GM12878 (cell line): ENCODE measurements around the gene RRBP1. TPM values are rescaled to one million over a fixed set of nuclear protein-coding genes. Genes with fewer than 3 reads are reported as not detected.

Source experiments
- ATAC-seq: fragments of 200-7000 bp; cut with Tn5 transposase; 3 replicates; pipeline ENCODE4 v1.9.1; 2020; ENCODE audit warnings: mild to moderate bottlenecking, moderate library complexity
- BruUV-seq: library from RNA; stranded (reverse); fragments of 400-500 nt; replicated peaks from 2 replicates; lab custom pipeline; 2021; lab: Mats Ljungman, UMichigan
- CTCF ChIA-PET: fragments of 300-600 bp; sonication (Branson Sonifier 250); formaldehyde crosslinking; extraction: SDS; loops from one replicate; lab custom pipeline; 2021; ENCODE audit warnings: inconsistent platforms; lab: Yijun Ruan, JAX
- POLR2A ChIA-PET: fragments of 350-600 bp; formaldehyde crosslinking; extraction: SDS; loops from one replicate; lab custom pipeline; 2021; ENCODE audit warnings: inconsistent platforms; lab: Charles Lee
- RAD21 ChIA-PET: fragments of 300-600 bp; sonication (Branson Sonifier 250); formaldehyde crosslinking; loops from one replicate; lab custom pipeline; 2023; ENCODE audit warnings: antibody characterized with exemption; ENCODE audit not compliant: unreplicated experiment; lab: Charles Lee
- SMC1A ChIA-PET: fragments of 300-600 bp; sonication (Branson Sonifier 250); formaldehyde crosslinking; loops from one replicate; lab custom pipeline; 2023; ENCODE audit not compliant: unreplicated experiment, uncharacterized antibody; lab: Charles Lee
- DNase-seq: peaks from one replicate; pipeline ENCODE4 v3.0.0-alpha.2; 2011; ENCODE audit warnings: low read depth, low spot score
- FAIRE-seq: peaks from 3 replicates; lab custom pipeline; 2011; peaks lifted over from hg19 to GRCh38; lab: Jason Lieb, UNC
- H2AFZ ChIP-seq: 2 replicates; pipeline ENCODE4 v1.6.0; 2011; ENCODE audit warnings: low read depth, low read length, control low read depth; ENCODE audit not compliant: control insufficient read depth
- H3K27ac ChIP-seq: 2 replicates; pipeline ENCODE4 v1.5.1; 2011; ENCODE audit warnings: control low read depth; ENCODE audit not compliant: control insufficient read depth, insufficient read depth
- H3K27me3 ChIP-seq, 2 experiments: replicated peaks in 1 of 2; 2 replicates each; pipeline versions ENCODE4 v1.6.0 to v1.6.1; 2011; ENCODE audit warnings: low read length in 1 of 2; ENCODE audit not compliant: control insufficient read depth in 2 of 2, insufficient read depth in 2 of 2
- H3K36me3 ChIP-seq, 2 experiments: 2 replicates each; pipeline ENCODE4 v1.5.1; 2011; ENCODE audit warnings: low read length in 1 of 2; ENCODE audit not compliant: control insufficient read depth in 2 of 2, insufficient read depth in 2 of 2
- H3K4me1 ChIP-seq: 2 replicates; pipeline ENCODE4 v1.6.1; 2011; ENCODE audit warnings: mild to moderate bottlenecking, low read length, moderate library complexity, mixed read lengths; ENCODE audit not compliant: control insufficient read depth, insufficient read depth
- H3K4me2 ChIP-seq: 2 replicates; pipeline ENCODE4 v1.6.0; 2011; ENCODE audit warnings: control low read depth; ENCODE audit not compliant: control insufficient read depth, insufficient read depth
- H3K4me3 ChIP-seq: fragments of 200-600 bp; sonication (generic); 2 replicates; pipeline ENCODE4 v1.5.1; 2016
- H3K79me2 ChIP-seq: 2 replicates; pipeline ENCODE4 v1.6.0; 2011; ENCODE audit warnings: low read length; ENCODE audit not compliant: control insufficient read depth, insufficient read depth
- H3K9ac ChIP-seq: 2 replicates; pipeline ENCODE4 v1.8.0; 2011; ENCODE audit warnings: low read length, control low read depth, mixed read lengths; ENCODE audit not compliant: control insufficient read depth, insufficient read depth
- H3K9me3 ChIP-seq: replicated peaks from 3 replicates; pipeline ENCODE4 v1.5.1; 2011; ENCODE audit warnings: mild to moderate bottlenecking, low read length; ENCODE audit not compliant: control insufficient read depth, insufficient read depth
- H4K20me1 ChIP-seq: 2 replicates; pipeline ENCODE4 v1.6.0; 2011; ENCODE audit not compliant: control insufficient read depth, insufficient read depth
- ATF7 ChIP-seq: fragments of 450-650 bp; IDR thresholded peaks from 2 replicates; pipeline ENCODE4 v1.6.1; 2016; ENCODE audit warnings: low read depth, mild to moderate bottlenecking
- CHD4 ChIP-seq: fragments of 200-600 bp; sonication (generic); IDR thresholded peaks from 2 replicates; pipeline ENCODE4 v1.6.1; 2016; ENCODE audit warnings: mild to moderate bottlenecking
- JUNB ChIP-seq: IDR thresholded peaks from 2 replicates; pipeline ENCODE4 v1.6.1; 2016; ENCODE audit warnings: antibody characterized with exemption, mild to moderate bottlenecking
- MYC ChIP-seq: IDR thresholded peaks from 2 replicates; pipeline ENCODE4 v1.6.1; 2011; ENCODE audit warnings: mild to moderate bottlenecking, low read length, moderate library complexity, inconsistent platforms; ENCODE audit not compliant: insufficient read depth, insufficient replicate concordance, insufficient read length, severe bottlenecking
- PAX8 ChIP-seq: fragments of 450-650 bp; IDR thresholded peaks from 2 replicates; pipeline ENCODE4 v1.6.1; 2017; ENCODE audit warnings: mild to moderate bottlenecking, moderate library complexity
- STAT1 ChIP-seq: fragments of 450-650 bp; conservative IDR thresholded peaks from 2 replicates; pipeline ENCODE4 v1.6.1; 2014; ENCODE audit warnings: antibody characterized with exemption, mild to moderate bottlenecking
- TARDBP ChIP-seq: IDR thresholded peaks from 2 replicates; pipeline ENCODE4 v1.6.1; 2016; ENCODE audit warnings: borderline replicate concordance
- WRNIP1 ChIP-seq: IDR thresholded peaks from 2 replicates; pipeline ENCODE4 v1.6.1; 2011; ENCODE audit warnings: low read depth, low read length, improper control_type of control experiment, borderline replicate concordance
- WGBS: methylation state at CpG from one replicate; pipeline ENCODE4 v1.1.6; 2016; ENCODE audit warnings: low lambda C conversion rate; ENCODE audit not compliant: insufficient replicate concordance, insufficient coverage; ENCODE audit errors: missing lambda C conversion rate; 5-methylcytosine and 5-hydroxymethylcytosine counted together
- in situ Hi-C: fragments of 300-500 bp; cut with MboI; formaldehyde crosslinking; loops from 9 replicates; pipeline ENCODE4 v1.14.3; 2018; ENCODE audit warnings: mixed read lengths
- intact Hi-C: fragments of 100-400 bp; cut with micrococcal nuclease; formaldehyde crosslinking; loops from one replicate; pipeline ENCODE4 v1.14.2; 2022; ENCODE audit not compliant: unreplicated experiment
- polyA plus RNA-seq, 11 experiments: library from polyadenylated mRNA; depleted of rRNA in 4 of 11; unstranded in 6 of 11; stranded (reverse) in 5 of 11; fragments of >200 nt; fragmentation: Nextera tagmentation in 4 of 11; fragmentation: Illumina TruSeq in 1 of 11; extraction: Ambion mirVana in 4 of 11; extraction: Trizol in 1 of 11; gene quantifications; 1 replicate in 1 of 11; 2 replicates in 10 of 11; pipeline versions ENCODE4 v1.2.1 to v1.2.3, GENCODE V29; 2011 to 2016; ENCODE audit warnings: inconsistent platforms in 2 of 11, missing spikeins in 2 of 11, low read depth in 1 of 11
- total RNA-seq, 4 experiments: library from RNA; depleted of rRNA in 3 of 4; stranded (reverse); fragments of >200 nt in 3 of 4; fragmentation: Illumina TruSeq in 1 of 4; extraction: Trizol in 1 of 4; gene quantifications; 2 replicates each; pipeline versions ENCODE4 v1.2.1 to v1.2.3, GENCODE V29; 2013 to 2021
- TF ChIP-seq, protein P1 (sequence below): fragments of 450-650 bp; IDR thresholded peaks from 2 replicates; pipeline ENCODE4 v1.6.1; 2018; ENCODE audit warnings: mild to moderate bottlenecking, low read depth, moderate library complexity; ENCODE audit not compliant: partially characterized antibody
- TF ChIP-seq, protein P2 (sequence below): fragments of 450-650 bp; conservative IDR thresholded peaks from 2 replicates; pipeline ENCODE4 v1.6.1; 2017; ENCODE audit warnings: mild to moderate bottlenecking, moderate library complexity
- TF ChIP-seq, protein P3 (sequence below): IDR thresholded peaks from 2 replicates; pipeline ENCODE4 v1.6.1; 2012; ENCODE audit warnings: low read length, inconsistent platforms

The RRBP1 gene
- total and polyA plus RNA-seq, 10 of the 15 experiments (the other 5 are each of a cell fraction or from before 2014, with no cell fraction given), result 1.2 to 57.4 (median 24.6) TPM

DNA sequence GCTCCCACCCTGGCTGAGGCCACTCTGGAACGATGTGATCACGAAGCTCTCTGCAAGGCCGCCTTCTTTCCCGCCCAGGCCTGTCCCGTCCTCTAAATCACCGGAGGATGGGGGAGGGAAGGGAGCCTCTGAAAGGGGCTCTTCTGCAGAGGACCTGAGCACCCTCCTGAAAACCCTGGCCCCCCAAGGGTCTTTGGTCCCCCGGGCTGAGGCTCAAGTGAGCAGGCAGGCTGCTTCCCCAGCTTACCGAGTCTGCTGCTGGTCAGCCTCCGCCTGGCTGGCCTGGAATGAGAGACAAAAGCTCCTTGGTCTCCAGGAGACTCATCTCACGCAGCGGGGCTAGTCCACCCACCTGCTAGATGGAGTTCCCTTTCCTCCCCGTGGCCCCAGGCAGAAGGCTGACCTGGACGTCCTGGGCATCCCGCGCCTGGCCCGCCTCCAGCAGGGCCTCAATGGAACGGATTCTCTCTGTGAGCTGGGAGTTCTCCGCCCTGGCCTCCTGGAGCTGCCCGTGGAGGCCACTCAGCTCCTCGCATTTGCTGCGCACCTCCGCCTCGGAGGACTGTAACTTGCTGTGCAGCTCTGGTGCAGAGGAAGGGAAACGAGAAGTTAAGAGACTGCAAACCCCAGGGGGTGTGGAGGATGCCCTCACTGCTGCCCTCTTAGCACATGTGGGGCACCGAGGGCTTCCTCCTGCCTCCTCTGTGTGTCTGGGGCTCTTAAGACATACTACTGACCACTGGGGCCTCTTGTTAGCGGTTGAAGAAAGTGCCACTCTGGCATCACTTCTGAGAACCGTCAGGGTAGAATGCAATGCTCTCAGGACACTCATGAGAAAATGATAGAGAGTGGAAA, 54.7 kb downstream of the RRBP1 start:
- intact Hi-C loops, result no loop called here
- no peaks in the 10 kb centered on the region for H3K79me2 ChIP-seq
- RAD21 ChIA-PET, result no interaction called here
- H4K20me1 ChIP-seq, result no peaks in the 10 kb centered on the region
- no peak overlapping the region for H3K9ac ChIP-seq
- POLR2A ChIA-PET, result no interaction called here
- H3K9me3 ChIP-seq, result no peaks in the 10 kb centered on the region
- BruUV-seq, result no TSS peak
- DNase-seq, result no peak
- WGBS, result 84% methylated on average over 27 of the region's 27 CpGs
- no peak overlapping the region for H3K27ac ChIP-seq
- no peak overlapping the region for H3K4me3 ChIP-seq
- TF ChIP-seq PAX8, result no peak
- TF ChIP-seq ATF7, result no peak
- no peak for TF ChIP-seq STAT1
- TF ChIP-seq JUNB, result no peak
- TF ChIP-seq, protein P1, sequence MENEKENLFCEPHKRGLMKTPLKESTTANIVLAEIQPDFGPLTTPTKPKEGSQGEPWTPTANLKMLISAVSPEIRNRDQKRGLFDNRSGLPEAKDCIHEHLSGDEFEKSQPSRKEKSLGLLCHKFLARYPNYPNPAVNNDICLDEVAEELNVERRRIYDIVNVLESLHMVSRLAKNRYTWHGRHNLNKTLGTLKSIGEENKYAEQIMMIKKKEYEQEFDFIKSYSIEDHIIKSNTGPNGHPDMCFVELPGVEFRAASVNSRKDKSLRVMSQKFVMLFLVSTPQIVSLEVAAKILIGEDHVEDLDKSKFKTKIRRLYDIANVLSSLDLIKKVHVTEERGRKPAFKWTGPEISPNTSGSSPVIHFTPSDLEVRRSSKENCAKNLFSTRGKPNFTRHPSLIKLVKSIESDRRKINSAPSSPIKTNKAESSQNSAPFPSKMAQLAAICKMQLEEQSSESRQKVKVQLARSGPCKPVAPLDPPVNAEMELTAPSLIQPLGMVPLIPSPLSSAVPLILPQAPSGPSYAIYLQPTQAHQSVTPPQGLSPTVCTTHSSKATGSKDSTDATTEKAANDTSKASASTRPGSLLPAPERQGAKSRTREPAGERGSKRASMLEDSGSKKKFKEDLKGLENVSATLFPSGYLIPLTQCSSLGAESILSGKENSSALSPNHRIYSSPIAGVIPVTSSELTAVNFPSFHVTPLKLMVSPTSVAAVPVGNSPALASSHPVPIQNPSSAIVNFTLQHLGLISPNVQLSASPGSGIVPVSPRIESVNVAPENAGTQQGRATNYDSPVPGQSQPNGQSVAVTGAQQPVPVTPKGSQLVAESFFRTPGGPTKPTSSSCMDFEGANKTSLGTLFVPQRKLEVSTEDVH, result no peak
- TF ChIP-seq WRNIP1, result no peak
- no peak for TF ChIP-seq TARDBP
- TF ChIP-seq, protein P2, sequence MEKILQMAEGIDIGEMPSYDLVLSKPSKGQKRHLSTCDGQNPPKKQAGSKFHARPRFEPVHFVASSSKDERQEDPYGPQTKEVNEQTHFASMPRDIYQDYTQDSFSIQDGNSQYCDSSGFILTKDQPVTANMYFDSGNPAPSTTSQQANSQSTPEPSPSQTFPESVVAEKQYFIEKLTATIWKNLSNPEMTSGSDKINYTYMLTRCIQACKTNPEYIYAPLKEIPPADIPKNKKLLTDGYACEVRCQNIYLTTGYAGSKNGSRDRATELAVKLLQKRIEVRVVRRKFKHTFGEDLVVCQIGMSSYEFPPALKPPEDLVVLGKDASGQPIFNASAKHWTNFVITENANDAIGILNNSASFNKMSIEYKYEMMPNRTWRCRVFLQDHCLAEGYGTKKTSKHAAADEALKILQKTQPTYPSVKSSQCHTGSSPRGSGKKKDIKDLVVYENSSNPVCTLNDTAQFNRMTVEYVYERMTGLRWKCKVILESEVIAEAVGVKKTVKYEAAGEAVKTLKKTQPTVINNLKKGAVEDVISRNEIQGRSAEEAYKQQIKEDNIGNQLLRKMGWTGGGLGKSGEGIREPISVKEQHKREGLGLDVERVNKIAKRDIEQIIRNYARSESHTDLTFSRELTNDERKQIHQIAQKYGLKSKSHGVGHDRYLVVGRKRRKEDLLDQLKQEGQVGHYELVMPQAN, result no peak
- no peak for TF ChIP-seq MYC
- no peak for TF ChIP-seq CHD4
- TF ChIP-seq, protein P3, sequence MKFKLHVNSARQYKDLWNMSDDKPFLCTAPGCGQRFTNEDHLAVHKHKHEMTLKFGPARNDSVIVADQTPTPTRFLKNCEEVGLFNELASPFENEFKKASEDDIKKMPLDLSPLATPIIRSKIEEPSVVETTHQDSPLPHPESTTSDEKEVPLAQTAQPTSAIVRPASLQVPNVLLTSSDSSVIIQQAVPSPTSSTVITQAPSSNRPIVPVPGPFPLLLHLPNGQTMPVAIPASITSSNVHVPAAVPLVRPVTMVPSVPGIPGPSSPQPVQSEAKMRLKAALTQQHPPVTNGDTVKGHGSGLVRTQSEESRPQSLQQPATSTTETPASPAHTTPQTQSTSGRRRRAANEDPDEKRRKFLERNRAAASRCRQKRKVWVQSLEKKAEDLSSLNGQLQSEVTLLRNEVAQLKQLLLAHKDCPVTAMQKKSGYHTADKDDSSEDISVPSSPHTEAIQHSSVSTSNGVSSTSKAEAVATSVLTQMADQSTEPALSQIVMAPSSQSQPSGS, result no peak
- TF ChIP-seq, all 136 proteins: peak for 0
- no peak overlapping the region for H3K4me2 ChIP-seq
- FAIRE-seq, result no peak
- H2AFZ ChIP-seq, result no peak overlapping the region
- no peak for ATAC-seq
- ChIA-PET SMC1A (no interaction called here), CTCF (no interaction called here)
- in situ Hi-C loops, result no loop called here
- peaks cover 12 to 23% of the 10 kb centered on the region in 2 experiments for H3K36me3 ChIP-seq
- no peaks in the 10 kb centered on the region for H3K4me1 ChIP-seq
- H3K27me3 ChIP-seq, result no peaks in the 10 kb centered on the region
